NT2/D1 (cell line): Measurements from ENCODE around the gene ITPR2.

ENCODE experiments used
- DNase-seq: peaks from one replicate; pipeline ENCODE4 v3.0.0-alpha.2; 2011; ENCODE audit warnings: low read depth, low spot score
- H3K27me3 ChIP-seq: 2 replicates; pipeline ENCODE4 v1.6.0; 2011; ENCODE audit warnings: mild to moderate bottlenecking; ENCODE audit not compliant: insufficient read length, insufficient read depth
- H3K36me3 ChIP-seq: 2 replicates; pipeline ENCODE4 v1.6.1; 2011; ENCODE audit warnings: mild to moderate bottlenecking, low read length, mixed read lengths; ENCODE audit not compliant: insufficient read depth, insufficient read length
- H3K4me1 ChIP-seq: 2 replicates; pipeline ENCODE4 v1.5.1; 2011; ENCODE audit not compliant: insufficient read depth, insufficient read length
- H3K4me3 ChIP-seq: 2 replicates; pipeline ENCODE4 v1.5.1; 2011; ENCODE audit warnings: low read depth; ENCODE audit not compliant: insufficient read length
- H3K9ac ChIP-seq: 2 replicates; pipeline ENCODE4 v1.6.0; 2011; ENCODE audit warnings: low read depth; ENCODE audit not compliant: insufficient read length
- H3K9me3 ChIP-seq: 2 replicates; pipeline ENCODE4 v1.5.1; 2011; ENCODE audit warnings: mild to moderate bottlenecking, low read length; ENCODE audit not compliant: insufficient read depth
- SUZ12 ChIP-seq: IDR thresholded peaks from 2 replicates; pipeline ENCODE4 v1.6.1; 2011; ENCODE audit not compliant: insufficient read length, insufficient read depth; ENCODE audit errors: extremely low read depth
- YY1 ChIP-seq: IDR thresholded peaks from 2 replicates; pipeline ENCODE4 v1.6.1; 2011; ENCODE audit not compliant: insufficient read length, insufficient read depth
- ZNF274 ChIP-seq: IDR thresholded peaks from 2 replicates; pipeline ENCODE4 v1.6.1; 2011; ENCODE audit warnings: mild to moderate bottlenecking, low read depth, low read length

The ITPR2 gene

DNA sequence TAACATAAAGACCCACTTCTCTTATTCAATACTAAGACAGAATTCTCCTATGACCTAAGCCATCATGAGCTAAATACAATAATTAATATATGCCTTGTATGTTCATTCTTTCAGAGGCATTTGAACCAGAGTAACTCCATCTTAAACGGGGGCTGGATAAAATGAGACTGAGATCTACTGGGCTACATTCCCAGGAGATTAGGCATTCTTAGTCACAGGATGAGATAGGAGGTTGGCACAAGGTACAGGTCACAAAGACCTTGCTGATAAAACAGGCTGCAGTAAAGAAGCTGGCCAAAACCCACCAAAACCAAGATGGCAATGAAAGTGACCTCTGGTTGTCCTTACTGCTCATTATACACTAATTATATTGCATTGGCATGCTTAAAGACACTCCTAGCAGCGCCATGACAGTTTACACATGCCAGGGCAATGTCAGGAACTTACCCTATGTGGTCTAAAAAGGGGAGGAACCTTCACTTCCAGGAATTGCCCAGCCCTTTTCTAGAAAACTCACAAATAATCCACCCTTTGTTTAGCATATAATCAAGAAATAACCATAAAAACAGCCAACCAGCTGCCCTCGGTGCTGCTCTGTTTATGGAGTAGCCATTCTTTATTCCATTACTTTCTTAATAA lies 376.9 kb downstream of the ITPR2 start:
- no peak for DNase-seq
- Histone ChIP-seq H3K36me3 (no peaks in the 10 kb centered on the region), H3K9me3 (no peaks in the 10 kb centered on the region), H3K4me1 (no peaks in the 10 kb centered on the region), H3K27me3 (no peaks in the 10 kb centered on the region), H3K4me3 (no peak overlapping the region), H3K9ac (no peak overlapping the region)
- TF ChIP-seq SUZ12 (no peak), YY1 (no peak), ZNF274 (no peak)

GRCh38 chr12:26453246-26453645 lies 379.7 kb downstream of the ITPR2 start:
- H3K9me3 ChIP-seq: no peaks in the 10 kb centered on the region
- H3K27me3 ChIP-seq: no peaks in the 10 kb centered on the region
- no peak overlapping the region for H3K4me3 ChIP-seq
- no peaks in the 10 kb centered on the region for H3K4me1 ChIP-seq
- no peaks in the 10 kb centered on the region for H3K36me3 ChIP-seq
- TF ChIP-seq ZNF274: no peak
- TF ChIP-seq SUZ12: no peak
- no peak for TF ChIP-seq YY1
- no peak for DNase-seq
- no peak overlapping the region for H3K9ac ChIP-seq

GRCh38 chr12:26452511-26452910 lies 380.5 kb downstream of the ITPR2 start:
- no peak overlapping the region for H3K4me3 ChIP-seq

GRCh38 chr12:26451763-26452162 lies 381.2 kb downstream of the ITPR2 start:
- no peaks in the 10 kb centered on the region for H3K36me3 ChIP-seq
- no peak overlapping the region for H3K9ac ChIP-seq
- H3K4me3 ChIP-seq: no peak overlapping the region
- H3K4me1 ChIP-seq: no peaks in the 10 kb centered on the region
- no peak for TF ChIP-seq SUZ12
- no peak for TF ChIP-seq YY1
- TF ChIP-seq ZNF274: no peak
- H3K9me3 ChIP-seq: no peaks in the 10 kb centered on the region
- DNase-seq: no peak
- no peaks in the 10 kb centered on the region for H3K27me3 ChIP-seq

More at GRCh38 chr12:26452511-26452910, 380.5 kb downstream of the ITPR2 start:
- no peak for TF ChIP-seq SUZ12
- no peak for TF ChIP-seq YY1
- no peak for TF ChIP-seq ZNF274
- H3K4me1 ChIP-seq: no peaks in the 10 kb centered on the region
- H3K9me3 ChIP-seq: no peaks in the 10 kb centered on the region
- no peak for DNase-seq
- H3K27me3 ChIP-seq: no peaks in the 10 kb centered on the region
- no peak overlapping the region for H3K9ac ChIP-seq
- H3K36me3 ChIP-seq: no peaks in the 10 kb centered on the region

DNA sequence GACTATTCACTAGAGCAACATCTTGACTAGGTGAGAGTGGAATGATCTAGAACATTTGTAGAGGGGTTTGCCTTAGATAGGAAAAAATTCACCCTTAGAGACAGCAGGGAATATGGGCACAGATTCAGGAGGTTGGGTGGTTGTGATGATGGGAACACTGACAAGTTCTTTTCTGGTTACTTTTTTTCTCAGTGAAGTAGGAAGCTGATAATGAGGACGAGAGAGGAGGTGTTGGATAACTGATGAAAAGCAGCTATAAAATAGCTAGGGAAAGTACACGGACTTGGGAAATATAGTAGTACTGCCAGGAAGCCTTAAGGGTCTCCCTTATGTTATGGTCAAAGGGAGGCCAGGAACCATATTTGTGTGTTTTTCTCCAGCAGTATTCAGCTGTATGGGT lies 387.1 kb downstream of the ITPR2 start:
- H3K36me3 ChIP-seq: no peaks in the 10 kb centered on the region
- H3K4me1 ChIP-seq: no peaks in the 10 kb centered on the region
- H3K4me3 ChIP-seq: no peak overlapping the region
- no peak for TF ChIP-seq SUZ12
- no peak for TF ChIP-seq ZNF274
- no peak for TF ChIP-seq YY1
- no peaks in the 10 kb centered on the region for H3K27me3 ChIP-seq
- DNase-seq: no peak
- H3K9me3 ChIP-seq: no peaks in the 10 kb centered on the region
- H3K9ac ChIP-seq: no peak overlapping the region

GRCh38 chr12:26443309-26443708 lies 389.7 kb downstream of the ITPR2 start:
- no peaks in the 10 kb centered on the region for H3K4me1 ChIP-seq
- no peak overlapping the region for H3K9ac ChIP-seq
- no peak overlapping the region for H3K4me3 ChIP-seq
- DNase-seq: no peak
- H3K36me3 ChIP-seq: no peaks in the 10 kb centered on the region
- TF ChIP-seq YY1 (no peak), SUZ12 (no peak), ZNF274 (no peak)
- H3K27me3 ChIP-seq: no peaks in the 10 kb centered on the region
- H3K9me3 ChIP-seq: no peaks in the 10 kb centered on the region

GRCh38 chr12:26441434-26441833 lies 391.6 kb downstream of the ITPR2 start:
- Histone ChIP-seq H3K9ac (no peak overlapping the region), H3K4me1 (no peaks in the 10 kb centered on the region), H3K36me3 (no peaks in the 10 kb centered on the region), H3K27me3 (no peaks in the 10 kb centered on the region), H3K4me3 (no peak overlapping the region), H3K9me3 (no peaks in the 10 kb centered on the region)
- DNase-seq: no peak
- TF ChIP-seq SUZ12 (no peak), ZNF274 (no peak), YY1 (no peak)

DNA sequence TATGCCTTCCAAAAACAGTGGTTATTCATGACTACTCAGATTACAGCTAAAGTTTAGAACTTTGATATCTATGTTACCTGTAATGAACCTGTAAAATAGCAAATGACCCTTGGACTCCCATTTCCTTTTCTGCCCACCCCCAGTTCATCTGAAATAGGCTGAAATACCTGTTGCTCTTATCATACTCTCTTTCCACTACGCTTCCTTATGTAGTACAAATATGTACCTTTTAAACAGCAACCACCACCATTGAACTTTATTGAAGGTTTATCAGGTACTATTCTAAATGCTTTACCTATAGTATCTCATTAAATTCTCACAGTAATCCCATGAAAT lies 398.0 kb downstream of the ITPR2 start:
- Histone ChIP-seq H3K27me3 (no peaks in the 10 kb centered on the region), H3K9ac (no peak overlapping the region), H3K4me1 (no peaks in the 10 kb centered on the region), H3K36me3 (no peaks in the 10 kb centered on the region), H3K4me3 (no peak overlapping the region), H3K9me3 (no peaks in the 10 kb centered on the region)
- TF ChIP-seq SUZ12 (no peak), YY1 (no peak), ZNF274 (no peak)
- no peak for DNase-seq
